H1 (cell line): Measurements from ENCODE around the gene TATDN2. TPM values are rescaled to one million over a fixed set of nuclear protein-coding genes. Genes with fewer than 3 reads are reported as not detected.

Experiments used
- CTCF ChIA-PET: fragments of 300-600 bp; sonication (Branson Sonifier 250); formaldehyde crosslinking; loops from one replicate; lab custom pipeline; 2021; ENCODE audit not compliant: partially characterized antibody; lab: Charles Lee
- POLR2A ChIA-PET: fragments of 300-600 bp; sonication (Branson Sonifier 250); formaldehyde crosslinking; loops from one replicate; lab custom pipeline; 2021; ENCODE audit warnings: inconsistent platforms; ENCODE audit not compliant: partially characterized antibody; lab: Charles Lee
- DNase-seq, 2 experiments: peaks; one replicate each; pipeline versions ENCODE4 v3.0.0 to v3.0.0-alpha.2; 2010 to 2022; ENCODE audit warnings: low spot score in 2 of 2, low read depth in 1 of 2, mixed read lengths in 1 of 2
- FAIRE-seq: peaks from 2 replicates; lab custom pipeline; 2011; peaks lifted over from hg19 to GRCh38; lab: Jason Lieb, UNC
- H2AFZ ChIP-seq: 2 replicates; pipeline ENCODE4 v1.8.1; 2012; ENCODE audit warnings: low read length, inconsistent platforms
- H2AK5ac ChIP-seq: 2 replicates; pipeline ENCODE4 v1.6.1; 2013; ENCODE audit warnings: low read depth, low read length
- H2BK120ac ChIP-seq: replicated peaks from 2 replicates; pipeline ENCODE3; 2013; ENCODE audit warnings: low read depth, low read length, inconsistent platforms
- H2BK12ac ChIP-seq: 2 replicates; pipeline ENCODE4 v1.6.1; 2013; ENCODE audit warnings: low read depth, low read length
- H2BK15ac ChIP-seq: 2 replicates; pipeline ENCODE4 v1.6.1; 2013; ENCODE audit warnings: low read length
- H2BK20ac ChIP-seq: 2 replicates; pipeline ENCODE4 v1.6.1; 2013; ENCODE audit warnings: low read length
- H2BK5ac ChIP-seq: 2 replicates; pipeline ENCODE4 v1.6.1; 2013; ENCODE audit warnings: low read depth, low read length
- H3K14ac ChIP-seq: 2 replicates; pipeline ENCODE4 v1.6.1; 2013; ENCODE audit warnings: inconsistent platforms; ENCODE audit not compliant: insufficient read length
- H3K18ac ChIP-seq: 2 replicates; pipeline ENCODE4 v1.6.1; 2013; ENCODE audit warnings: low read length; ENCODE audit errors: extremely low read depth
- H3K23ac ChIP-seq: 2 replicates; pipeline ENCODE4 v1.6.1; 2013; ENCODE audit warnings: inconsistent platforms; ENCODE audit not compliant: insufficient read length
- H3K23me2 ChIP-seq: 2 replicates; pipeline ENCODE4 v1.6.1; 2013; ENCODE audit warnings: low read depth, low read length
- H3K27ac ChIP-seq: 2 replicates; pipeline ENCODE4 v1.6.1; 2011; ENCODE audit warnings: low read depth, low read length, inconsistent platforms
- H3K27me3 ChIP-seq, 4 experiments: replicated peaks in 1 of 4; 1 replicate in 1 of 4; 2 replicates in 3 of 4; pipeline versions ENCODE4 v1.6.1 to v1.8.1; 2011 to 2013; ENCODE audit warnings: low read length in 3 of 4, mild to moderate bottlenecking in 3 of 4, inconsistent platforms in 2 of 4, mixed read lengths in 2 of 4, moderate library complexity in 1 of 4; ENCODE audit not compliant: control insufficient read depth in 3 of 4, insufficient read depth in 3 of 4; ENCODE audit errors: extremely low read depth in 1 of 4
- H3K36me3 ChIP-seq, 4 experiments: 2 replicates each; pipeline versions ENCODE4 v1.6.1 to v1.8.1; 2011 to 2013; ENCODE audit warnings: mild to moderate bottlenecking in 4 of 4, low read length in 3 of 4, moderate library complexity in 2 of 4, control low read depth in 1 of 4, inconsistent platforms in 1 of 4; ENCODE audit not compliant: insufficient read depth in 4 of 4, control insufficient read depth in 2 of 4
- H3K4ac ChIP-seq: replicated peaks from 2 replicates; pipeline ENCODE3; 2013; ENCODE audit warnings: low read length, low read depth, mixed read lengths, inconsistent platforms; ENCODE audit not compliant: insufficient read length
- H3K4me1 ChIP-seq, 4 experiments: replicated peaks in 1 of 4; 1 replicate in 1 of 4; 2 replicates in 3 of 4; pipeline versions ENCODE4 v1.6.1 to v1.8.1; 2011 to 2013; ENCODE audit warnings: low read length in 3 of 4, inconsistent platforms in 2 of 4, mixed read lengths in 1 of 4; ENCODE audit not compliant: insufficient read depth in 4 of 4, control insufficient read depth in 3 of 4
- H3K4me2 ChIP-seq, 2 experiments: 2 replicates each; pipeline versions ENCODE4 v1.6.1 to v1.8.1; 2011 to 2013; ENCODE audit warnings: low read depth in 2 of 2, low read length in 2 of 2, control low read depth in 1 of 2, inconsistent platforms in 1 of 2, mild to moderate bottlenecking in 1 of 2; ENCODE audit not compliant: insufficient read depth in 1 of 2
- H3K4me3 ChIP-seq, 4 experiments: fragments of 200-600, 300-600 bp in 1 of 4; sonication (generic), shearing (Covaris generic), sonication (Bioruptor Twin) in 1 of 4; 2 replicates each; pipeline versions ENCODE4 v1.5.1 to v1.8.1; 2011 to 2016; ENCODE audit warnings: low read length in 4 of 4, low read depth in 3 of 4, control low read depth in 2 of 4, inconsistent platforms in 2 of 4, mild to moderate bottlenecking in 2 of 4, mixed read lengths in 1 of 4, moderate library complexity in 1 of 4; ENCODE audit not compliant: insufficient read depth in 2 of 4; ENCODE audit errors: extremely low read depth in 1 of 4
- H3K56ac ChIP-seq: replicated peaks from 2 replicates; pipeline ENCODE3; 2013; ENCODE audit warnings: low read depth, mild to moderate bottlenecking, mixed read lengths, low read length, inconsistent platforms; ENCODE audit not compliant: insufficient read length
- H3K79me1 ChIP-seq: 2 replicates; pipeline ENCODE4 v1.6.1; 2013; ENCODE audit warnings: low read depth, low read length, control low read depth
- H3K79me2 ChIP-seq, 2 experiments: 2 replicates each; pipeline versions ENCODE4 v1.6.1 to v1.8.1; 2012 to 2013; ENCODE audit warnings: low read length in 2 of 2, mild to moderate bottlenecking in 2 of 2, inconsistent platforms in 1 of 2; ENCODE audit not compliant: insufficient read depth in 2 of 2, control insufficient read depth in 1 of 2
- H3K9ac ChIP-seq, 4 experiments: replicated peaks in 1 of 4; 1 replicate in 1 of 4; 2 replicates in 3 of 4; pipeline versions ENCODE4 v1.6.1 to v1.8.1; 2011 to 2013; ENCODE audit warnings: low read depth in 3 of 4, low read length in 3 of 4, control low read depth in 2 of 4, mild to moderate bottlenecking in 2 of 4, moderate library complexity in 2 of 4, inconsistent platforms in 1 of 4; ENCODE audit errors: extremely low read depth in 1 of 4
- H3K9me3 ChIP-seq, 2 experiments: 2 replicates each; pipeline versions ENCODE4 v1.6.1 to v1.8.1; 2012 to 2013; ENCODE audit warnings: mild to moderate bottlenecking in 2 of 2, moderate library complexity in 2 of 2, control low read depth in 1 of 2, inconsistent platforms in 1 of 2, low read depth in 1 of 2, low read length in 1 of 2, mixed read lengths in 1 of 2; ENCODE audit not compliant: insufficient read depth in 2 of 2
- H4K20me1 ChIP-seq, 2 experiments: replicated peaks in 1 of 2; 2 replicates each; pipeline versions ENCODE3 to v1.8.1; 2011 to 2013; ENCODE audit warnings: inconsistent platforms in 2 of 2, low read length in 2 of 2, mild to moderate bottlenecking in 1 of 2; ENCODE audit not compliant: insufficient read depth in 2 of 2, control insufficient read depth in 1 of 2
- H4K5ac ChIP-seq: 2 replicates; pipeline ENCODE4 v1.6.1; 2013; ENCODE audit warnings: low read length, low read depth, mixed read lengths, inconsistent platforms; ENCODE audit not compliant: insufficient read length
- H4K8ac ChIP-seq: 2 replicates; pipeline ENCODE4 v1.8.0; 2013; ENCODE audit warnings: mild to moderate bottlenecking, moderate library complexity, low read length, inconsistent platforms; ENCODE audit not compliant: insufficient read depth; ENCODE audit errors: extremely low read depth
- H4K91ac ChIP-seq: replicated peaks from 2 replicates; pipeline ENCODE3; 2013; ENCODE audit warnings: low read length, mixed read lengths, inconsistent platforms; ENCODE audit not compliant: insufficient read length
- ASH2L ChIP-seq: fragments of 200-600, 300-600 bp; sonication (generic); IDR thresholded peaks from one replicate; pipeline ENCODE4 v1.7.1; 2017; ENCODE audit warnings: low read length
- BACH1 ChIP-seq: IDR thresholded peaks from 2 replicates; pipeline ENCODE4 v1.6.1; 2012; ENCODE audit warnings: low read length, improper control_type of control experiment
- BRCA1 ChIP-seq: IDR thresholded peaks from 2 replicates; pipeline ENCODE4 v1.6.1; 2012; ENCODE audit warnings: low read depth, low read length, improper control_type of control experiment
- CTBP2 ChIP-seq: IDR thresholded peaks from 2 replicates; pipeline ENCODE4 v1.7.0; 2011; ENCODE audit warnings: borderline replicate concordance, mild to moderate bottlenecking, moderate library complexity, mixed read lengths, low read length; ENCODE audit not compliant: insufficient read depth, insufficient read length
- E2F6 ChIP-seq: IDR thresholded peaks from 2 replicates; pipeline ENCODE4 v1.6.1; 2012; ENCODE audit warnings: inconsistent platforms
- GABPA ChIP-seq: IDR thresholded peaks from 2 replicates; pipeline ENCODE4 v1.6.1; 2011; ENCODE audit warnings: mild to moderate bottlenecking, low read length, moderate library complexity, borderline replicate concordance; ENCODE audit not compliant: insufficient read depth
- HDAC2 ChIP-seq, 2 experiments: fragments of 300-600 bp in 1 of 2; sonication (generic) in 1 of 2; IDR thresholded peaks; 2 replicates each; pipeline ENCODE4 v1.6.1; 2011 to 2012; ENCODE audit warnings: low read depth in 2 of 2, low read length in 2 of 2, mild to moderate bottlenecking in 2 of 2, moderate library complexity in 2 of 2, borderline replicate concordance in 1 of 2, inconsistent platforms in 1 of 2
- JUN ChIP-seq: IDR thresholded peaks from 2 replicates; pipeline ENCODE4 v1.6.1; 2011; ENCODE audit warnings: low read depth, mild to moderate bottlenecking, improper control_type of control experiment, low read length
- KDM5A ChIP-seq: fragments of 200-600 bp; IDR thresholded peaks from 2 replicates; pipeline ENCODE4 v1.7.1; 2012; ENCODE audit warnings: mild to moderate bottlenecking, low read length, inconsistent platforms, mixed read lengths
- PHF8 ChIP-seq: fragments of 200-600 bp; sonication (generic); conservative IDR thresholded peaks from 2 replicates; pipeline ENCODE4 v1.7.1; 2012; ENCODE audit warnings: low read depth, mild to moderate bottlenecking, inconsistent platforms, low read length, moderate library complexity
- SIN3A ChIP-seq, 2 experiments: IDR thresholded peaks in 1 of 2; conservative IDR thresholded peaks in 1 of 2; 2 replicates each; pipeline ENCODE4 v1.6.1; 2011 to 2012; ENCODE audit warnings: low read length in 2 of 2, improper control_type of control experiment in 1 of 2, low read depth in 1 of 2, mild to moderate bottlenecking in 1 of 2
- SUZ12 ChIP-seq: fragments of 200-600 bp; sonication (generic); IDR thresholded peaks from 2 replicates; pipeline ENCODE4 v1.6.1; 2012; ENCODE audit warnings: mild to moderate bottlenecking, inconsistent platforms, low read length, moderate library complexity, mixed read lengths
- TAF7 ChIP-seq: optimal IDR thresholded peaks from 2 replicates; pipeline ENCODE3; 2011; ENCODE audit warnings: low read depth, mild to moderate bottlenecking, inconsistent platforms, low read length, moderate library complexity, borderline replicate concordance
- WGBS, 2 experiments: shearing (Covaris generic) in 1 of 2; methylation state at CpG; one replicate each; pipeline versions ENCODE4 v1.1.6 to v1.1.7; 2013 to 2015; ENCODE audit warnings: low lambda C conversion rate in 2 of 2, mixed read lengths in 2 of 2, inconsistent platforms in 1 of 2, low coverage in 1 of 2, missing lambda C conversion rate in 1 of 2; ENCODE audit not compliant: insufficient replicate concordance in 2 of 2, insufficient coverage in 1 of 2, insufficient read length in 1 of 2; ENCODE audit errors: extremely low coverage in 1 of 2, missing lambda C conversion rate in 1 of 2; 5-methylcytosine and 5-hydroxymethylcytosine counted together
- polyA plus RNA-seq, 7 experiments: library from polyadenylated mRNA; depleted of rRNA in 3 of 7; stranded (reverse) in 5 of 7; unstranded in 2 of 7; fragments of >200 nt in 5 of 7; fragments of 200-250 nt in 2 of 7; gene quantifications; 1 replicate in 5 of 7; 2 replicates in 1 of 7; 4 replicates in 1 of 7; pipeline versions ENCODE4 v1.2.1 to v1.2.3, GENCODE V29; 2011 to 2013; ENCODE audit warnings: missing spikeins in 2 of 7, mixed read lengths in 2 of 7
- total RNA-seq: library from RNA; stranded (reverse); fragmentation: NEBNext Ultra II Directional; extraction: Animal tissue kit (Norgen Biotek cat#: 25700); gene quantifications from 2 replicates; pipeline ENCODE4 v1.2.1, GENCODE V29; 2021

The TATDN2 gene
- total and polyA plus RNA-seq, 2 of the 8 experiments (the other 6 are each of a cell fraction or from before 2014, with no cell fraction given), result 12.1 to 34.8 TPM

GRCh38 chr3:10265833-10266232 lies 17.6 kb downstream of the TATDN2 start:
- POLR2A ChIA-PET, result no interaction called here
- Histone ChIP-seq H4K20me1 (peaks cover 4 to 5% of the 10 kb centered on the region in 2 experiments), H3K36me3 (peaks cover 9 to 26% (median 16%) of the 10 kb centered on the region in 4 experiments; a peak in 6 of 8 replicates)
- TF ChIP-seq SUZ12 (no peak), TAF7 (no peak), E2F6 (no peak), HDAC2 (IDR thresholded peaks at IDR 0.05; ENCODE audit: borderline replicate concordance in 1 of 2, low read depth in 2 of 2, low read length in 2 of 2) (no peak), GABPA (no peak), PHF8 (no peak), SIN3A (conservative IDR thresholded peaks at IDR 0.05 in 1 of 2, IDR thresholded peaks at IDR 0.05 in 1 of 2; ENCODE audit: low read depth in 1 of 2, low read length in 2 of 2) (no peak), CTBP2 (no peak), KDM5A (no peak), BACH1 (no peak), BRCA1 (no peak), ASH2L (no peak), JUN (no peak)

More at GRCh38 chr3:10265833-10266232, 17.6 kb downstream of the TATDN2 start:
- Histone ChIP-seq H2AFZ (no peak overlapping the region), H3K56ac (no peak overlapping the region), H3K4me1 (no peaks in the 10 kb centered on the region; a peak in 2 of 7 replicates), H4K8ac (no peak overlapping the region), H3K9ac (no peak overlapping the region), H3K4me2 (no peak overlapping the region), H2AK5ac (no peak overlapping the region), H3K4ac (no peak overlapping the region), H3K27me3 (no peaks in the 10 kb centered on the region), H3K27ac (no peak overlapping the region), H3K79me2 (peaks cover 0 to 50% of the 10 kb centered on the region in 2 experiments; a peak in 2 of 4 replicates), H3K79me1 (peaks cover 6% of the 10 kb centered on the region), H3K9me3 (no peaks in the 10 kb centered on the region), H4K91ac (no peak overlapping the region), H2BK120ac (no peak overlapping the region), H2BK5ac (no peak overlapping the region), H3K4me3 (no peak overlapping the region), H2BK20ac (no peak overlapping the region), H2BK12ac (no peak overlapping the region), H4K5ac (no peak overlapping the region), H3K18ac (no peak overlapping the region), H3K23me2 (no peaks in the 10 kb centered on the region), H2BK15ac (no peak overlapping the region), H3K14ac (no peak overlapping the region), H3K23ac (no peak overlapping the region)
- DNase-seq (no peak), FAIRE-seq (no peak)
- CTCF ChIA-PET, result interaction anchor here (1.1 to 1.3 kb wide), 2 partner anchors 9 to 20 kb away, joined by 4 to 5 read pairs; no protein-coding TSS in a partner anchor
- 90% methylated on average over 2 of the region's 2 CpGs; no CpG with 5 or more reads in 1 of the 2 experiments for WGBS, 2 experiments
